ENCODE measurements around the gene KIAA0825. TPM values are rescaled to one million over a fixed set of nuclear protein-coding genes. Genes with fewer than 3 reads are reported as not detected.
A peak's percentile ranks its signal among the peaks of the same experiment; 100 is the strongest.

The KIAA0825 gene
- total RNA-seq, 1 donor from 2014 or later: 17.3 TPM

DNA sequence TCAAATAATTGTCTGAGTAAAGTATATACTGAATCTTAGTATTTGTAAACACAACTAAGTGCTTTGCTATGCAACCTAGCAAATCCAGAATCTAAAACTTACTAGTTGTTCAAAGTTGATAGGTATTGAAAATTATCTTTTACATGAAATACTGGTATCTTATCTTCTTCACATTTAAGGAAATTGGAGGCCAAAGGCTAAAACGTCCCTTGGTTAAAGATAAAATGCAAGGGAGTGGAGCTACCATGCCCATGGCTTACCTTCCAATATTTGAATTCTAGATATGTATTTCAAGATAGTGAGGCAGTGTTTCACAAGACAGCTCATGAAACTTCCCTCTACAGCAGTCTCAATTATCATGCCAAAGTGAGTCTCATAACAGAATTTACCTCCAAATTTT is 373.5 kb downstream of the KIAA0825 start:
- DNase-seq (ENCODE audit: low spot score): no peak

DNA sequence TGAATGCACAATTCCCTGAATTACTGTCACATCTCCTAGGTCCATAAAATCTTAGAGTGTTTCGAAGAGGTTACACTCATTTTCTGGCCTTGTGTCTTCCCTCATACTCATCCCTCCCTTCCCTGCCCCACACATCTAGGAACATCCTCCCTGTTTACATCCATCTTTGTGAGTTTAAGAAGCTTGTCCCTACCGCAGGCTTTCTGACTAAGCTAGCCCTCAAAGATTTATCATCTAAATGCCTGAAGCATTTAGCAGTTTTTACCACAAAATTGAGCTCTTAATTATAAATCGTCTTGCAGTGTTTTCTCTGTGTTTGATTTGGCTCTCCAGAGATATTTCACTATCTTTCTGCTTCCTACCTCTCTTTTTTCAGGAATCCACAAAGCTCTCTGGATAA is 374.8 kb downstream of the KIAA0825 start:
- DNase-seq (ENCODE audit: low spot score): no peak

DNA sequence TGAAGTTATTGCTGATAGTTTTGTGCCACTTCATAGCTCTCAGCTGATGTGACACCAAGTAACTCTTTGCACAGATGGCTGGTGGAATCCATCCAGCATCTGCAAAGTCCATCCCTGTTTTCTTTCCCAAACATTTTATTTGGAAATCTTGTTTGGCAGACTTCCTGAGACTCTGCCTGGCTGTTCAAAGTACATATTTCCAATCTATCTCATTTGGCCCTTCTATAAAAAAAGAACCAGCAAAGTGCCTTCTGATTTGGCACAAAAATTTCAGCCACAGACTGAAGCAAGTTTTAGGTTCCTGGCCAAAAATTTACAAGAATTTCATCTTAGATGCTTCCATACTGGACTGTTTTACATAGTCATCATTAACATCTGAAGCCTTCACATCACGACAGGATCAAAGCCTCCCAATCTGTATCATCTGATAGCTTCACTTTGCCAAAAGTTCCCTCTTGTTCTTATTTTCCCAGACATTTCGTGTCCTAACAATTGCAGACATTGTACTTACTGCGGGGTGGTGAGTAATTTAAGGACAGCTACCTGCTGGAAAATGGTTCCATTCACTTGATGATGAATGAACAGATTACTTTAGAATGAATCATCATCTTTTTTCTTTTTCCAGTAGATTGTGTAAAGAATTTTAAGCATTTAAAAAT is 377.3 kb downstream of the KIAA0825 start:
- DNase-seq (ENCODE audit: low spot score): peak; percentile 16

DNA sequence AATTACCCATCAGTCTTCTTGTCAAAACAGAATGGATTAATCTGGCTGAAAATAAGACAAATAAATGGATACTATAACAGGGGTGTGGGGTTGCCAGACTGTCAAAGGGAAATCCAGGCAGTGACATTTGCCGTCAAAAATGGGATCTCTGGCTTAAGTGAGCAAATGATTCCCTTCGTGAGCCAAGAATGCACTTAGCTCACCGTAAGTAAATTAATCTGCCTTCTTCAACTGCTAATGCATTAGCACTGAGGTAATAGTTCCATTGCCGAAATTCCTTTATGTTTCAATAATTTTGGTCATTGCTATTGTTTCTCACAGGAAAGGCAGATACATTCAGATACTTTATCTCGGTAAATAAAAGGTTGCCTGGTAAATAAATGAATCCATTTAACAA is 377.8 kb downstream of the KIAA0825 start:
- no peak for DNase-seq (ENCODE audit: low spot score)

DNA sequence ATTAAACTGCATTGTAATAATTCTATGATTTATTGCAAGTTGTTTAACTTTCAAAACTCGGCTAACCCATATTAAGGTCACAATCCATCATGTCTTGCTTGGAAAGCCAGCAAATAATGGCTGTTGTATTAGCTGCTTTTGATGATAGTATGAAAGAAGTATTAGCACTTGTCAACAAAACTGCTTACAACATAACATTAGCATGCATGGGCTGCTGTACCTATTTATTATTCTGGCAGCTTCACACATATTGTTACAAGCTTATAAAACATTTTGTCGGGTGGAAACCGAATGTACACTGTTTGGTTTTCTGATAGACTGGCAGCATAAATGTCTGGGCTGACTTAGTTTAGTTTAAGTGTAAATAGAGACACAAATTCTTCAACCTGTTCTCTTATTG is 378.3 kb downstream of the KIAA0825 start:
- no peak for DNase-seq (ENCODE audit: low spot score)

DNA sequence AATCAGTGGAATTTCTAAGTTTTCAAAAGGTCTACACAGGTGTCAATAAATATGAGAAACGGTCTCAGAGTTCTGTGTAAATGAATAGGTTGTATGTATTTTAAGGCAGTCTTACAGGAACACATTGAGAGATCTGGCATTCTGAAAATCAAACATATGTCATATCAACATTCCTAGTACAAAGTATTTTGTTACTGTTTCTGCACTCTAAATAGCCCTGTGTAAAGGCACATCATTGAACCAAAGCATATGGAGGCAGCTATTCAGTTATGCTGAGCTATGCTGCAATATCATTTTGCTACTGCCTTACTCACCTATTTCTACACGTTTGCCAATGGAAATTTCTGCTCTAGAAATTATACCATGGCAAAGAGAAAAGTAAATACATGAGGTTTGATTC is 379.1 kb downstream of the KIAA0825 start:
- DNase-seq (ENCODE audit: low spot score): no peak

DNA sequence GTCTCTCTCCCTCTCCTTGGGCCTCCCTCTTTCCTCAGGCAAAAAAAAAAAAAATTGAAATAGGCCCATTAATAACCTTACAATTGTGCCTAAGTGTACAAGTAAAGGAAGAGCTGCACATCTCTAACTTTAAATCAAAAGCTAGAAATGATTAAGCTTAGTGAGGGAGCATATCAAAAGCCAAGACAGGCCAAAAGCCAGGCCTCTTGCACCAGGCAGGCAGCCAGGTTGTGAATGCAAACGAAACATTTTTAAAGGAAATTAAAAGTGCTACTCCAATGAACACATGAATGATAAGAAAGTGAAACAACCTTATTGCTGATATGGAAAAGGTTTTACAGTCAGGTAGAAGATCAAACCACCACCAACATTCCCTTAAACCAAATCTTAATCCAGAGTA is 383.4 kb downstream of the KIAA0825 start:
- DNase-seq (ENCODE audit: low spot score): no peak

DNA sequence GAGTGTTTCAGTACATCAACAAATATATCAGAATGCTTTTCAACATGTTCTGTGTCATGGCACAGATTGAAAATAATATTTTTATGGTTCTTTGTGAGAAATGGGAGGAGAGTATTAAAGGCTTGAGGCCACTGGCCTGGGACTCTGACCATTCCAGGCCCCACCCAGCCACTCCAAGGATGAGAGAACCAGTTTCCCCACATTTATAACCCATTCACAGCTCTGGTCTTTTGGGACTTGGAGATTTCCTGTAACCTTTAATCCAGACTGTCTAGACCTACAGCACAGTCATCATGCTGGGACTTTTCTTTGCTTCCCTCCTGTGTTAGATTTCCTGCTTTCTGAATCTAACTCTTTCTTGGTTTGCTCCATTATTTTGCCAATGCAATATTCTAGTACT is 389.6 kb downstream of the KIAA0825 start:
- peak; percentile 2 for DNase-seq (ENCODE audit: low spot score)

DNA sequence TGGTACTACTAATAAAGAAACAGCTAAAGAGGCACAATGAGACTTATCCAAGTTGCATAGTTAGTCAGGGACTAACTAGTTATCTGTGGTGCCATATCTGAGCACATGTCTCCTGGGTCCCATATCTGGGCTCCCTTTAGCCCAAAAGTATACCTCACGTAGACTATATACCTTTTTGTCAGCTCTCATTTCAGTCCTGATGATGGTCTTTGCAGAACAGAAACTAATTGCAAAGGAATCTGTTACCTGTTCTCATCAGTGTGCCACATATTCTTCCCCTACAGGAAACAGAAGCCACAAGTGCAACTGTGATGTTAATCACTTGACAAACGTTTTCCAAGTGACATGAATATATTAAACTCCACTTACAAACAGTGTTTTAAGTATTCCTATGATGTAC is 395.2 kb downstream of the KIAA0825 start:
- DNase-seq (ENCODE audit: low spot score): no peak

DNA sequence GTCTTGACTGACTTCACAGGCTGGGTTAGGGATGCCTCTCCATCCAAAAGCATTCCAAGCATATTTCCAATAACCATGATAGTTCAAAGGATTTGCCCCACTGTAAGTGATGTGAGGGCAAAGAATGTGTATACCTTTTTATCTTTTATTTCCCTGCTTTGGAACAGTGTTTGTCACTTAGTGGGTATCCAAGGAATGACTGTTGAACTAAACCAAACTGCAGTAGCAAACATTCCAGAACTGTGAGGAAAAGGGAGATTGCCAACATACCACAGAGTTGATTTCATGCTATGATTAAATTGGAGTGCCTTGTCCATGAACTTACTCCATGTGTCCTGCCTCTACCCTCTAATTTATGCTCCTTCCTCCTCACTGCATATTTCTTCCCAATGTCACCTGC is 400.0 kb downstream of the KIAA0825 start:
- DNase-seq (ENCODE audit: low spot score): peak; percentile 14

DNA sequence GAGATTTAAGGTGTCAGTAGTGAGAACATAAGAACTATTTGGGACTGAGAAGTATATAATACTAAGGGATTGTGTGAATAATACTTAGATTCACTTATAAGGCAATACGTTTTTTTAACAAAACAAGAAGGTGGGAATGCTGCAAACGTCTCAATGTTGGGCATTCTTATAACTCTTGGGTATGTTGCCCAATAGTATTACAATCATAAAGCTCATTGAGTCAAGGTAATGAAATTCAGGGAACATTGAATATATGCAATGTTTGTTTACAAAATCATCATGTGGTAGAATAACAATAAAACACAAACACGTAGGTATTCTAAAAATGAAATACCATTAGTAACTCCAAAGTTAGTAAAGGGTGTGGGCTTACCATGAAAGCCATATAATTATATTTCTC is 400.7 kb downstream of the KIAA0825 start:
- no peak for DNase-seq (ENCODE audit: low spot score)

DNA sequence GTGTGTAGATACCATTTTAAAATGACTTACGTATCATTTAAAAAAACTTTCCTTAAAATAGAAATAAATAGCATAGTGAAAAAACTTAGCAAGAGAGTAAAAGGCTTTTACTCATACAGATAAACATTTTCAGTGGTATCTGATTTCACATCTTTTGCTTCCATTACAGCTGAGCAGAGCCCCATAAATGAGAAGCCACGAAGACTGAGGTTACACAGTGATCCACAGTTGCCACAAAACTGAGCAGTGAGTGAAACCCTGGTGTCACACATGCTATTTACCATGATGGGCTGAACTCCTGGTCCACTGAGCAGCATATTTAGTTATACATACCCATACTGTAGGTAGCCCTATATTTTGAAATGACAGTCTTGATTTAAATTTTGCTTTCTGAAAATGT is 401.2 kb downstream of the KIAA0825 start:
- no peak for DNase-seq (ENCODE audit: low spot score)

DNA sequence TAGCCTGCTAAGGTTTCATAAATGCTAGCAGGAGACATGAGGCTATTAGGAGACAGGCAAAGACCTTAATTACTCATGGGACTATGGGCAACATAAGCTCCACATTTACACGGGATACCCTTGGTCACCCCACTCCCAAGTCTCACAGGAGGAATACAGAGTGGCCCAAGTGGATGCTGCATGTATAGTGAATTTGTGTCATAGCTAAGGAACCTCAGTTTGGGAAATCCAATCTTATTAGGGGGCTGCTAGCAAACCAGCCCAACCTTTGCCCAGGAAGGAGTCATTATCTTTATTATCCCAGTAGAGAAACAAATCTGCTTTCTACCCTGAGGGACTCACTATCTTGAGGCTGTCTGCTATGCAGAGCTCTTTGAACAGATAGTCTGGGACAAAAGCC is 405.9 kb downstream of the KIAA0825 start:
- DNase-seq (ENCODE audit: low spot score): no peak

DNA sequence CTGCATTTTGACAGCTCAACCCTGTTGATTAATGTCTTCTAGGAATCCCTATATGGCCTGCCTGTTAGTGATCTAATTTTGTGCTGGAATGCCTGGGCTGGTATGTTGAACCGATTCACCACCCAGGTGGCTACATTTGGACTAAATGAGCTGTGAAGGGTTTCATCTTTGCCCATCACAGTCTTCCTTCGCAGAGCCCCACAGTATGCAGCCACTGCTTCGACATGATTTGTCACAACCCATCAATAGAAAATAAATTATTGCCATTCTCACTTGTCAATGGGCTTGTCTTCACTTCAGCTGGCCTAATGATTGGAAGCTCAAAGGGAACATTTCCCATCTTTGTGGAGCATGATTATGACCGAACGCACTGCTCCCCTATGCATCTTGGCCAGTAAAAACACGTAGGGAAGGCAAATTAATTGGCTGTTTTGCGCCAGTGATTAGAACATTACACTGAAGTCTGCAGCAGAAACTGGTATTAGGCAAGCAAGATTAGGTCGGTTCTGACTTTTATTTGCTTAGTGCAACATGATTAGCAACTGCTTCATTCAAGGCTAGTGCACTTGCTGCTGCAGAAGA is 408.5 kb downstream of the KIAA0825 start:
- DNase-seq (ENCODE audit: low spot score): no peak

DNA sequence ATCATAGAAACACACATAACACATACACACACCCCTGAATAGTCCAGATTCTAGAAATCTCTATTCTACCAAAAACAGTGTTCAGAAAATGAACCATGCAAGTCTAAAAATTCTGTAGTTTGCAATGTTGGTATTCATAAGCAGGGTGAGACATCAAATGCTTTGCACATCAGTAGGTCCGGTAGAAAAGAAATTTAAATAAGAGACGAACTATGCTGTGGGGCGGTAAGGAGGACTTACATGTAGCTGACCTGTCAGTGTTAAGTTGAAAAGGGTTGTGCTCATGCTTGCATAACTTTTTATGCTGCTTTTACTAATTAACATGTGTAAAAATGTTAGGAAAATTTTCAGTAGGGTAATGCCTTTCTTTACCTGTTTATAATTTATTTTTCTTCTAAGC is 409.1 kb downstream of the KIAA0825 start:
- DNase-seq (ENCODE audit: low spot score): no peak

DNA sequence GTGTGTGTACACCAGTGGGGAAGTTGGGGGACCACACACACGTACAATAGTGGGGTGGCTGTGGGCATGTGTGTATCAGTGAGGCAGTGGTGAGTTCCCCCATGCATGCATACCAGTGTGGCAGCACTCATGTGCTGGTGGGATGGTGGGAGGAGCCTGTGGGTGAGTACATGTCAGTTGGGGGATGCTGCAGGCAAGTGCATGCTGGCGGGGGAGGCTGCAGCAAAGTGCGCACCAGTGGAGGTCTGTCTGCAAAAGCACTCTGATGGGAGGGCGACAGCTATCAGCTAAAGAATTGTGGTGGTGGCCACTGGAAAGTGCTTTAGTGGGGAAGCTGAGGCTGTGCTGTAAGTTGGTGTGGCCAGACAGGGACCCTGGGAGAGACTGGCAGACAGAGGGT is 418.8 kb downstream of the KIAA0825 start:
- no peak for DNase-seq (ENCODE audit: low spot score)

DNA sequence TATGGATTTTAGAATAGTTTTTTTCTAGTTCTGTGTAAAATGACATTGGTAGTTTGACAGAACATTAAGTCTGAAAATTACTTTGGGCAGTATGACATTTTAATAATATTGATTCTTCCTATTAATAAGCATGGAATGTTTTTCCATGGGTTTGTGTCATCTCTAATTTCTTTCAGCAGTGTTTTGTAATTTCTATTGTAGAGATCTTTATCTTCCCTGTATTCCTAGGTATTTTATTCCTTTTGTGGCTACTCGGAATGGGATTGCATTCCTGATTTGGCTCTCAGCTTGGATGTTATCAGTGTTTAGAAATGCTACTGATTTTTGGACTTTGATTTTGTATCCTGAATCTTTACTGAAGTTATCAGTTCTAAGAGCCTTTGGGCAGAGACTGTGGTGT is 420.4 kb downstream of the KIAA0825 start:
- no peak for DNase-seq (ENCODE audit: low spot score)

DNA sequence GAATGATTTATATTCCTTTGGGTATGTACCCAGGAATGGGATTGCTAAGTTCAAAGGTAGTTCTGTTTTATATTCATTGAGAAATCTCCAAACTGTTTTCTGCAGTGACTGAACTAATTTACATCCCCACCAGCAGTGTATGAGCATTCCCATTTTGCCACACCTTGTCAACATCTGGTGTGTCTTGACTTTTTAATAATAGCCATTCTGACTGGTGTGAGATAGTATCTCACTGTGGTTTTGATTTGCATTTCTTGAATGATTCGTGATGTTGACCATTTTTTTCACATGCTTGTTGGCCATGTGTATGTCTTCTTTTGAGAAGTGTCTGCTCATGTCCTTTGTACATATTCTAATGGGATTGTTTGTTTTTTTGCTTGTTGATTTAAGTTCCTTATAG is 421.5 kb downstream of the KIAA0825 start:
- DNase-seq (ENCODE audit: low spot score): no peak

DNA sequence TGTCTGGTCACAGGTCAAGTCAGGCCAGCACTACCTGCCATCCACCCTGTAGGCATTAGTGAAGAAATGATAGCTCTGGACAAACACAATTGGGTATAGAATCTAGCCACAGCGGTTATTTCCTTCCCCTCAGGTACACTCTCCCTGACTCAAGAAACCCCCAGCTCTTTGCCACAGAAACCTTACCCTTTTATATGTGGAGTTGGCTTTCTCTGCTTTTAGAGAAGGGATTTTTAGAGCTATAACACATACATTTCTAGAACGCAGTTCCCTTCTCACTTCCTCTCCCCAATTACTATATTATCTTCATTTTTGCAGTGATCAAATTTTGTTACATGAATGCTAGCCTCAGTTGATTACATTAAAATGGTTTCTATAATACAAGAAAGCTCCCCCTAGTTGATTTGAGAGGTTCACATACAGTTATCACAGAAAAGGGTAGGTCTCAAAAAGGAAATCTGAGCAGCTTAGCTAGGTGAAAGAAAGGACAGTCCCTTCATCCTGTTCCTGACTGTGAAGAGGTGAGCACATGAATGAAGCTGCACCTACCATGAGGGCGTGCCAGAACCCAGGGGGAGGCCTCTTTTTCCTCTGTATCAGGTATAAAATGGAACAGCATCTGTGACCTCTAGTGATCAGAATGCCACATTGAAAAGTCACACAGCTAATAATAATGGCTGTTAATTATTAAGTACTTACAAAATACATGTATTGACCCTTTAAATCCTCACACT is 425.6 kb downstream of the KIAA0825 start:
- DNase-seq (ENCODE audit: low spot score): no peak

DNA sequence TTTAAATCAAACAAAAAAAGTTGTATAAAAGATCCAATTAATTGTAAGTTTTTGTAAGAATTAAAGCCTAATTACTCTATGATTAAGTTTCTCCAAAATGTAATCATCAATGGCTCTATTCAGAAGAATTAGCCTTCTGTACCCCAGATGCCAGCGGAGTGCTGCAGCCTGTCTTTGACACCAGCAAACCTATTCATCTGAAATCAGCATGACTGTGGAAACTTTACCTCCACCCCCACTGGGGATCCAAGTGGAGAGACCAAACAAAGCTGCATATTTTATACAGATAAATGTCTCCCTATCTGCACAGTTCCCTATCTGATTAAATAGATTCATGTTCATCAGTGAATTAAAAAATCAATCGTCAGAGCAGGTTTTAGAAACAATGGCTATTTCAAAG is 426.8 kb downstream of the KIAA0825 start:
- DNase-seq (ENCODE audit: low spot score): no peak

DNA sequence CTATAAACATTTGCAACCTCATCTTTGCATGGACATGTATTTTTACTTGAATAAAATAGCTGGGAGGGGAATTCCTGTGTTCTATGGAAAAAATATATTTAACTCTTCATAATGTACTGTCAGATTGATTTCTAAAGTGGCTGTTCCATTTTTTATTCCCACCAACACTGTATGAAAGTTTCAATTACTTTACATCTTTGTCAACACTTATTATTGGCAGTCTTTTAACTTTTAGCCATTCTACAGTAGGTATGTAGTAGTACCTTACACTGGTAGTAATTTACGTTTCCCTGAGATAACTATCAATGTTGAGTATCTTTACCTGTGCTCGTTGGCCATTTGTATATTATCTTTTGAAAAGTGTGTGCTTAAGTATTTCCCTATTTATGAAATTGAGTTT is 429.7 kb downstream of the KIAA0825 start:
- DNase-seq (ENCODE audit: low spot score): no peak

DNA sequence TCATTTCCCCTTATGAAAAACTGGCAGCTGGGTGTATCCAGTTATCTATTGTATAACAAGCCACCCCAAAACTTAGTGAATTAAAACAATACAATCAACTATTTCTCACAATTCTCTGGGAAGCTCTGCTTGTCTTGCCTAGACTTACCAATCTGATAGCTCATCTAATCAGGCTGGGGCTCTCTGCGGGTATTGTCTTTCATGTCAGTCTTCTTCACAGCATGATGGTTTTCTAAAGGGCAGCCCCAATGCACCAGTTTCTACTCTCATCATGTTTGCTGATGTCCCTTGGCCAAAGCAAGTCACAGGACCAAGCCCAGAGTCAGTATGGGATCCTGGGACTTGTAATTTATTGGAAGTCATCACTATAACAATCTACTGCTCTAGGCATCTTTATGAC is 433.5 kb downstream of the KIAA0825 start:
- DNase-seq (ENCODE audit: low spot score): no peak

DNA sequence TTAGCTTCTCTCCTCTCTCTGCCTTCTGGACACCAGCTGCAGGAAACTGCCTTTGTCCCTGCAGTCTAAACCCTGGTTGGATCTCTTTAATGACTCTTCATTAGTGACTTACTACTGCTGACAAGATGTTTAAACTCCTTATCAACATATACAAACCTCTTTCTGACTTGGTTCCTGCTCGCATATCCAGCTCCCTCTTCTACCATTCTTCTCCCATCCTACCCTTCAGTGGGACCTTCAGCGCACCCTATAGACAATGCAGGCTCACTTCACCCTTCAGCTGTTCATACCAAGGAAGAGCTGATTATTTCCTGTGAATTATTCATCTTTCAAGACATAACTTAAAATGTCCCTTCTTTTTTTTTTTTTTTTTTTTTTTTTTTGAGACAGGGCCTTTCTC is 436.5 kb downstream of the KIAA0825 start:
- no peak for DNase-seq (ENCODE audit: low spot score)
